C4-2B (cell line): ENCODE data around the gene TECPR1.

Experiments used
- CTCF ChIP-seq: fragments of 450-650 bp; conservative IDR thresholded peaks from 2 replicates; pipeline ENCODE4 v1.5.1; 2017; ENCODE audit warnings: mild to moderate bottlenecking
- ZFX ChIP-seq: fragments of 450-650 bp; IDR thresholded peaks from 2 replicates; pipeline ENCODE4 v1.6.1; 2017

- TF ChIP-seq CTCF (no peak), ZFX (no peak)
Observed at GRCh38 chr7:98293746-98294145, 41.7 kb upstream of the TECPR1 start.
